ENCODE data around the gene PDYN. TPM values are rescaled to one million over a fixed set of nuclear protein-coding genes. Genes with fewer than 3 reads are reported as not detected.
A peak's percentile ranks its signal among the peaks of the same experiment; 100 is the strongest.

The PDYN gene
- total RNA-seq, 1 donor from 2014 or later: 0.30 TPM

- H3K36me3 ChIP-seq: no peaks in the 10 kb centered on the region
- Mint-ChIP-seq H3K4me3 (no peak overlapping the region), H3K36me3 (peaks cover 4% of the 10 kb centered on the region), H3K27me3 (ENCODE audit: insufficient read depth, low read depth) (peaks cover 10% of the 10 kb centered on the region), H3K27ac (no peak overlapping the region), H3K9me3 (no peaks in the 10 kb centered on the region), H3K4me1 (peaks cover 8% of the 10 kb centered on the region)
- H3K79me2 ChIP-seq (ENCODE audit: low read depth): no peaks in the 10 kb centered on the region
- H3K27me3 ChIP-seq: no peaks in the 10 kb centered on the region
- H2AFZ ChIP-seq (replicated peaks): no peak overlapping the region
- H3K9me3 ChIP-seq (ENCODE audit: low read depth): no peaks in the 10 kb centered on the region
- no peak overlapping the region for H3K27ac ChIP-seq
- no peaks in the 10 kb centered on the region for H3F3A ChIP-seq (ENCODE audit: low read depth)
- no peak for DNase-seq (ENCODE audit: low spot score)
- no peak overlapping the region for H3K4me2 ChIP-seq
- TF ChIP-seq EZH2 (IDR thresholded peaks at IDR 0.05) (no peak), CTCF (IDR thresholded peaks at IDR 0.05) (no peak), EZH2phosphoT487 (IDR thresholded peaks at IDR 0.05) (no peak)
- H3K9ac ChIP-seq: no peak overlapping the region
- no peaks in the 10 kb centered on the region for H4K20me1 ChIP-seq (ENCODE audit: low read depth)
- H3K4me3 ChIP-seq: no peak overlapping the region
- H3K4me1 ChIP-seq: no peaks in the 10 kb centered on the region
Observed at GRCh38 chr20:1931830-1932229, 62.0 kb downstream of the PDYN start.

GRCh38 chr20:1930165-1930564 lies 63.7 kb downstream of the PDYN start:
- no peak for DNase-seq (ENCODE audit: low spot score)
- H4K20me1 ChIP-seq (ENCODE audit: low read depth): no peaks in the 10 kb centered on the region
- H3K4me2 ChIP-seq: no peak overlapping the region
- Mint-ChIP-seq H3K4me1 (peaks cover 8% of the 10 kb centered on the region), H3K9me3 (no peaks in the 10 kb centered on the region), H3K36me3 (peaks cover 3% of the 10 kb centered on the region), H3K4me3 (no peak overlapping the region), H3K27ac (no peak overlapping the region), H3K27me3 (ENCODE audit: insufficient read depth, low read depth) (peaks cover 8% of the 10 kb centered on the region)
- TF ChIP-seq EZH2phosphoT487 (IDR thresholded peaks at IDR 0.05): no peak
- no peak for TF ChIP-seq CTCF (IDR thresholded peaks at IDR 0.05)
- no peak for TF ChIP-seq EZH2 (IDR thresholded peaks at IDR 0.05)
- H3K9me3 ChIP-seq (ENCODE audit: low read depth): no peaks in the 10 kb centered on the region
- H2AFZ ChIP-seq (replicated peaks): no peak overlapping the region
- H3K36me3 ChIP-seq: no peaks in the 10 kb centered on the region
- no peak overlapping the region for H3K4me3 ChIP-seq
- H3K27ac ChIP-seq: no peak overlapping the region
- H3K9ac ChIP-seq: no peak overlapping the region
- no peaks in the 10 kb centered on the region for H3K4me1 ChIP-seq
- no peaks in the 10 kb centered on the region for H3K27me3 ChIP-seq
- H3K79me2 ChIP-seq (ENCODE audit: low read depth): no peaks in the 10 kb centered on the region
- H3F3A ChIP-seq (ENCODE audit: low read depth): no peaks in the 10 kb centered on the region

GRCh38 chr20:1929460-1929859 lies 64.4 kb downstream of the PDYN start:
- Histone ChIP-seq H3K36me3 (no peaks in the 10 kb centered on the region), H3K4me2 (no peak overlapping the region), H2AFZ (replicated peaks) (no peak overlapping the region), H3K9me3 (ENCODE audit: low read depth) (no peaks in the 10 kb centered on the region), H3K27ac (no peak overlapping the region), H3F3A (ENCODE audit: low read depth) (no peaks in the 10 kb centered on the region), H3K79me2 (ENCODE audit: low read depth) (no peaks in the 10 kb centered on the region), H3K4me1 (no peaks in the 10 kb centered on the region), H3K4me3 (no peak overlapping the region), H3K9ac (no peak overlapping the region), H3K27me3 (no peaks in the 10 kb centered on the region), H4K20me1 (ENCODE audit: low read depth) (no peaks in the 10 kb centered on the region)
- DNase-seq (ENCODE audit: low spot score): peak; percentile 44
- H3K9me3 Mint-ChIP-seq: no peaks in the 10 kb centered on the region
- H3K27me3 Mint-ChIP-seq (ENCODE audit: insufficient read depth, low read depth): peaks cover 8% of the 10 kb centered on the region
- H3K27ac Mint-ChIP-seq: peak overlapping the region; percentile 67
- no peak overlapping the region for H3K4me3 Mint-ChIP-seq
- peaks cover 8% of the 10 kb centered on the region for H3K4me1 Mint-ChIP-seq
- peaks cover 3% of the 10 kb centered on the region for H3K36me3 Mint-ChIP-seq
- TF ChIP-seq CTCF (IDR thresholded peaks at IDR 0.05): no peak
- TF ChIP-seq EZH2 (IDR thresholded peaks at IDR 0.05): no peak
- no peak for TF ChIP-seq EZH2phosphoT487 (IDR thresholded peaks at IDR 0.05)
